ENCODE results near the gene UIMC1. TPM values are rescaled to one million over a fixed set of nuclear protein-coding genes. Genes with fewer than 3 reads are reported as not detected.
"Not testable (repeated sequence)": the region's sequence is repeated elsewhere in the genome, so short reads cannot be mapped to it uniquely, and the experiment has no call there.

The UIMC1 gene
- total RNA-seq, 1 donor from 2014 or later, result 34.2 TPM

DNA sequence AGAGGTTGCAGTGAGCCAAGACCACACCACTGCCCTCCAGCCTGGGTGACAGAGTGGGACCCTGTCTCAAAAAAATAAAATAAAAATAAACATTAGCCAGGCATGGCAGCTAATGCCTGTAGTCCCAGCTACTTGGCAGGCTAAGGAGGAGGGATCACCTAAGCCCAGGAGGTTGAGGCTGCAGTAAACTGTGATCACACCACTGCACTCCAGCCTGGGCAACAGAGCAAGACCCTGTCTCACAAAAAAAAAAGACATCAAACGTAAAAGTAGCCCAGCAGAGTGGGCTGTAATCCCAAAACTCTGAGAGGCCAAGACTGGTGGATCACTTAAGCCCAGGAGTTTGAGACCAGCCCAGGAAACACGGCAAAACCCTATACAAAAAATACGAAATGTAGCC lies 19.0 kb downstream of the UIMC1 start:
- H3K4me1 Mint-ChIP-seq (ENCODE audit: low read depth), result peaks cover 4% of the 10 kb centered on the region
- H3K27me3 Mint-ChIP-seq (ENCODE audit: low read depth), result no peaks in the 10 kb centered on the region
- no peaks in the 10 kb centered on the region for H3K9me3 Mint-ChIP-seq (ENCODE audit: low read depth)
- H3K36me3 Mint-ChIP-seq (ENCODE audit: low read depth), result no peaks in the 10 kb centered on the region
- no peak overlapping the region for H3K4me3 Mint-ChIP-seq (ENCODE audit: unreplicated experiment)
- TF ChIP-seq, protein P1, sequence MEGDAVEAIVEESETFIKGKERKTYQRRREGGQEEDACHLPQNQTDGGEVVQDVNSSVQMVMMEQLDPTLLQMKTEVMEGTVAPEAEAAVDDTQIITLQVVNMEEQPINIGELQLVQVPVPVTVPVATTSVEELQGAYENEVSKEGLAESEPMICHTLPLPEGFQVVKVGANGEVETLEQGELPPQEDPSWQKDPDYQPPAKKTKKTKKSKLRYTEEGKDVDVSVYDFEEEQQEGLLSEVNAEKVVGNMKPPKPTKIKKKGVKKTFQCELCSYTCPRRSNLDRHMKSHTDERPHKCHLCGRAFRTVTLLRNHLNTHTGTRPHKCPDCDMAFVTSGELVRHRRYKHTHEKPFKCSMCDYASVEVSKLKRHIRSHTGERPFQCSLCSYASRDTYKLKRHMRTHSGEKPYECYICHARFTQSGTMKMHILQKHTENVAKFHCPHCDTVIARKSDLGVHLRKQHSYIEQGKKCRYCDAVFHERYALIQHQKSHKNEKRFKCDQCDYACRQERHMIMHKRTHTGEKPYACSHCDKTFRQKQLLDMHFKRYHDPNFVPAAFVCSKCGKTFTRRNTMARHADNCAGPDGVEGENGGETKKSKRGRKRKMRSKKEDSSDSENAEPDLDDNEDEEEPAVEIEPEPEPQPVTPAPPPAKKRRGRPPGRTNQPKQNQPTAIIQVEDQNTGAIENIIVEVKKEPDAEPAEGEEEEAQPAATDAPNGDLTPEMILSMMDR (IDR thresholded peaks at IDR 0.05), result no peak
- H3K27ac Mint-ChIP-seq (ENCODE audit: unreplicated experiment), result no peak overlapping the region
- DNase-seq (ENCODE audit: low spot score), result no peak

DNA sequence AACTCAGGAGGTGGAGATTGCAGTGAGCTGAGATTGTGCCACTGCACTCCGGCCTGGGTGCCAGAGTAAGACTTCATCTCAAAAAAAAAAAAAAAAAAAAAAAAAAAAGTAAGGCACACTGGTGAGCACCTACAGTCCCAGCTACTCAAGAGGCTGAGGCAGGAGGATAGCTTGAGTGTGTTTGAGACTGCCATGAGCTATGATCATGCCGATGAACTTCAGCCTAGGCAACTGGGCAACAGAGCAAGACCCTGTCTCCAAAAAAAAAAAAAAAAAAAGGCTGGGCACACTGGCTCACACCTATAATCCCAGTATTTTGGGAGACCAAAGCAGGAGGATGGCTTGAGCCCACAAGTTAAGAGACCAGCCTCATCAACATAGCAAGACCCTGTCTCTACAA lies 20.3 kb downstream of the UIMC1 start:
- Mint-ChIP-seq H3K27me3 (ENCODE audit: low read depth) (no peaks in the 10 kb centered on the region), H3K36me3 (ENCODE audit: low read depth) (no peaks in the 10 kb centered on the region), H3K4me1 (ENCODE audit: low read depth) (peaks cover 4% of the 10 kb centered on the region), H3K27ac (ENCODE audit: unreplicated experiment) (no peak overlapping the region), H3K9me3 (ENCODE audit: low read depth) (no peaks in the 10 kb centered on the region), H3K4me3 (ENCODE audit: unreplicated experiment) (no peak overlapping the region)
- TF ChIP-seq, protein P1 (IDR thresholded peaks at IDR 0.05), result no peak
- DNase-seq (ENCODE audit: low spot score), result no peak

DNA sequence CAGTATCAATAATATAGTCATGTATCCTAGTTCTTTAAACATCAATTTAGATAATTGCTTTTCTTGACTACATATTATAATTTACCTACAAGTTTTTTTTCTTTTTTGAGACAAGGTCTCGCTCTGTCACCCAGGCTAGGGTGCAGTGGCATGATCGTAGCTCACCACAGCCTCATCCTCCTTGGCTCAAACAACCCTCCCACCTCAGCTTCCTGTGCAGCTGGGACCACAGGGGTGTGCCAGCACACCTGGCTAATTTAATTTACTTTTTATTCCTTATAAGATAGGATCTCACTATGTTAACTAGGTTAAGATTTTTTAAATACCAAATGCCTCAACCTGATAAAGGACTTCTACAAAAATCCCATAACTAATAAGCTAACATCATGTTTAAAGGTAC lies 21.1 kb downstream of the UIMC1 start:
- Mint-ChIP-seq H3K4me3 (ENCODE audit: unreplicated experiment) (no peak overlapping the region), H3K27me3 (ENCODE audit: low read depth) (no peaks in the 10 kb centered on the region), H3K9me3 (ENCODE audit: low read depth) (no peaks in the 10 kb centered on the region), H3K27ac (ENCODE audit: unreplicated experiment) (no peak overlapping the region), H3K36me3 (ENCODE audit: low read depth) (no peaks in the 10 kb centered on the region), H3K4me1 (ENCODE audit: low read depth) (peaks cover 4% of the 10 kb centered on the region)
- DNase-seq (ENCODE audit: low spot score), result no peak
- TF ChIP-seq, protein P1 (IDR thresholded peaks at IDR 0.05), result no peak

DNA sequence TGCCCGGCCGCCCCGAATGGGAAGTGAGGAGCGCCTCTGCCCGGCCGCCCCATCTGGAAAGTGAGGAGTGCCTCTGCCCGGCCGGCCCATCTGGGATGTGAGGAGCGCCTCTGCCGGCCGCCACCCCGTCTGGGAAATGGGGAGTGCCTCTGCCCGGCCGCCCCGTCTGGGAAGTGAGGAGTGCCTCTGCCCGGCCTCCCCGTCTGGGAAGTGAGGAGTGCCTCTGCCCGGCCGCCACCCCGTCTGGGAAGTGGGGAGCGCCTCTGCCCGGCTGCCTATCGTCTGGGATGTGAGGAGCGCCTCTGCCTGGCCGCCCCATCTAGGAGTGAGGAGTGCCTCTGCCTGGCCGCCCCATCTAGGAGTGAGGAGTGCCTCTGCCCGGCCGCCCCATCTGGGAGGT lies 22.4 kb downstream of the UIMC1 start:
- not testable (repeated sequence) for H3K9me3 Mint-ChIP-seq (ENCODE audit: low read depth); DNase-seq (ENCODE audit: low spot score); H3K4me1 Mint-ChIP-seq (ENCODE audit: low read depth); H3K27ac Mint-ChIP-seq (ENCODE audit: unreplicated experiment); H3K36me3 Mint-ChIP-seq (ENCODE audit: low read depth); H3K27me3 Mint-ChIP-seq (ENCODE audit: low read depth); H3K4me3 Mint-ChIP-seq (ENCODE audit: unreplicated experiment)

DNA sequence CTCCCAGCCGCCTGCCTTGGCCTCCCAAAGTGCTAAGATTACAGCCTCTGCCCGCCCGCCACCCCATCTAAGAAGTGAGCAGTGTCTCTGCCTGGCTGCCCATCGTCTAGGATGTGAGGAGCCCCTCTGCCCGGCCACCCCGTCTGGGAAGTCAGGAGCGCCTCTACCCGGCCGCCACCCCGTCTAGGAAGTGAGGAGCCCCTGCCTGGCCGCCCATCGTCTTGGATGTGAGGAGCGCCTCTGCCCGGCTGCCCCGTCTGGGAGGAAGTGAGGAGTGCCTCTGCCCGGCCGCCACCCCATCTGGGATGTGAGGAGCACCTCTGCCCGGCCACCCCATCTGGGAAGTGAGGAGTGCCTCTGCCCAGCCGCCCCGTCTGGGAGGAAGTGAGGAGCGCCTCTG lies 23.0 kb downstream of the UIMC1 start:
- not testable (repeated sequence) for H3K27me3 Mint-ChIP-seq (ENCODE audit: low read depth); H3K4me1 Mint-ChIP-seq (ENCODE audit: low read depth); H3K9me3 Mint-ChIP-seq (ENCODE audit: low read depth); H3K4me3 Mint-ChIP-seq (ENCODE audit: unreplicated experiment); H3K27ac Mint-ChIP-seq (ENCODE audit: unreplicated experiment); H3K36me3 Mint-ChIP-seq (ENCODE audit: low read depth)
- DNase-seq (ENCODE audit: low spot score), result peak; percentile 88

DNA sequence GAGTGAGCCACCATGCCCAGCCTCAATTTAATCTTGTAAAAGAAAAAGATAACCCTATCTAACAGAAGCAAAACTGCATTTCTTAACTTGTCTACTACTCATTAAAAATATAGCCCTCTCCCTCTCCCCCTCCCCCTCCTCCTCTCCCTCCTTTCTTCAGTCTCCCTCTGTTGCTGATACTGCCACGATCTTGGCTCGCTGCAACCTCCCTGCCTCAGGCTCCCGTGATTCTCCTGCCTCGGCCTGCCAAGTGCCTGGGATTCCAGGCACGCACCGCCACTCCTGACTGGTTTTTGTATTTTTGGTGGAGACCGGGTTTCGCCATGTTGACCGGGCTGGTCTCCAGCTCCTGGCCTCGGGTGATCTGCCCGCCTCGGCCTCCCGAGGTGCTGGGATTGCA lies 23.5 kb downstream of the UIMC1 start:
- not testable (repeated sequence) for H3K27ac Mint-ChIP-seq (ENCODE audit: unreplicated experiment); H3K4me3 Mint-ChIP-seq (ENCODE audit: unreplicated experiment); H3K9me3 Mint-ChIP-seq (ENCODE audit: low read depth); H3K4me1 Mint-ChIP-seq (ENCODE audit: low read depth); DNase-seq (ENCODE audit: low spot score); H3K27me3 Mint-ChIP-seq (ENCODE audit: low read depth); H3K36me3 Mint-ChIP-seq (ENCODE audit: low read depth)

DNA sequence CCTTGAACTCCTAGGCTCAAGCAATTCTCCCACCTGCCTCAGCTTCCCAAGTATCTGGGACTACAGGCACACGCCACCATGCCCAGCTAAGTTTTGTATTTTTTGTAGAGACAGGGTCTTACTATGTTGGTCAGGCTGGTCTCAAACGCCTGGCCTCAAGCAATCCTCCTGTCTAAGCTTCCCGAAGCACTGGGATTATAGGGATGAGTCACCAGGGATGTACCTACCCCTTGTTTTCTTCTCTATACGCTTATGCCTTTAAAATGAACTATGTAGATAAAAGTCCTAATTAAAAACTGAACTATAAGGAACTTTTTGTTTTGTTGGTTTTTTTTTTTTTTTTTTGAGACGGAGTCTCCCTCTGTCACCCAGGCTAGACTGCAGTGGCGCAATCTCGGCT lies 25.8 kb downstream of the UIMC1 start:
- TF ChIP-seq, protein P1 (IDR thresholded peaks at IDR 0.05), result no peak

More for the DNA sequence above, 25.8 kb downstream of the UIMC1 start:
- H3K4me3 Mint-ChIP-seq (ENCODE audit: unreplicated experiment), result no peak overlapping the region
- H3K9me3 Mint-ChIP-seq (ENCODE audit: low read depth), result no peaks in the 10 kb centered on the region
- H3K4me1 Mint-ChIP-seq (ENCODE audit: low read depth), result peaks cover 4% of the 10 kb centered on the region
- no peak for DNase-seq (ENCODE audit: low spot score)
- peaks cover 10% of the 10 kb centered on the region for H3K36me3 Mint-ChIP-seq (ENCODE audit: low read depth)
- H3K27me3 Mint-ChIP-seq (ENCODE audit: low read depth), result no peaks in the 10 kb centered on the region
- H3K27ac Mint-ChIP-seq (ENCODE audit: unreplicated experiment), result no peak overlapping the region

All from chondrocyte (in vitro differentiated cells).